ENCODE results near the gene ZNF470. TPM values are rescaled to one million over a fixed set of nuclear protein-coding genes. Genes with fewer than 3 reads are reported as not detected.

Gene ZNF470
- total and polyA plus RNA-seq, 2 donors (not counting 1 experiment from before 2014, with no cell fraction given): 1.9 to 6.9 TPM

DNA sequence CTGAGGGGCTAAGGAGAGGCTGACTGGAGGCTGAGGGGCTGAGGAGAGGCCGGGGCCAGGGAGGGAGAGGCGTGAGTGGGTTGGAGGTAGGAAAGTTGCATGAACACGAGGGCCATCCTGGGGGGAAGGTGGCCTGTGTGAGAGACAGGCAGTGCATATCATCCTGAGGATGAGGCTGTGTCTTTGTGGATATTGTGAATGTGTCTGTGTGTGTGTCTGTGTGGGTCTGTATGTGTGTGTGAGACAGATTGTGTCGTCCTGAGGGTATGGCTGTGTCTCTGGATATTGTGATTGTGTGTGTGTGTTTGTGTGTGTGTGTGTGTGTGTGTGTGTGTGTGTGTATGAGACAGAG is 28.3 kb downstream of the ZNF470 start:
- H3K79me2 ChIP-seq (ENCODE audit: control insufficient read depth, insufficient read depth, low read length): peaks cover 43% of the 10 kb centered on the region
- H2AFZ ChIP-seq (ENCODE audit: insufficient read depth, low read depth, low read length, poor library complexity, severe bottlenecking): peak overlapping the region; percentile 100
- H3K9me3 ChIP-seq (ENCODE audit: control extremely low read depth in 1 of 3, control insufficient read depth in 2 of 3, insufficient read depth in 1 of 3, low read length in 2 of 3): peaks cover 0 to 13% (median under 1%) of the 10 kb centered on the region in 3 donors
- H4K20me1 ChIP-seq (ENCODE audit: control insufficient read depth, insufficient read depth, low read length, poor library complexity, severe bottlenecking): no peaks in the 10 kb centered on the region
- intact Hi-C loops (cut with micrococcal nuclease): loop anchor here (1.0 to 10.0 kb wide), 3 partner anchors 28 to 191 kb away; partner anchors contain the start of genes ZNF470 and ZNF583
- POLR2A ChIA-PET: interaction anchor here (0.6 to 1.2 kb wide), 5 partner anchors 57 to 1019 kb away, joined by 3 to 19 read pairs (median 5); partner anchors contain the start of genes ZFP28, ZNF134 and ZNF582
- Mint-ChIP-seq H3K4me1 (peaks cover 19% of the 10 kb centered on the region), H3K27ac (peak overlapping the region; percentile 90), H3K27me3 (no peaks in the 10 kb centered on the region), H3K4me3 (peak overlapping the region; percentile 93), H3K9me3 (ENCODE audit: insufficient read depth) (peaks cover 5% of the 10 kb centered on the region)
- H3K27ac ChIP-seq (ENCODE audit: low read length in 2 of 2): peak overlapping the region in 1 of 2 donors; percentile 88
- peak overlapping the region; percentile 91 for H3K9ac ChIP-seq (ENCODE audit: low read length)
- no peaks in the 10 kb centered on the region for H3K36me3 ChIP-seq (replicated peaks in 1 of 2; ENCODE audit: control extremely low read depth in 1 of 2, control insufficient read depth in 1 of 2, extremely low read depth in 1 of 2, insufficient read depth in 2 of 2, low read length in 1 of 2)
- ATAC-seq (ENCODE audit: low read depth) (peak; percentile 8), DNase-seq (no peak)
- H3K4me2 ChIP-seq (replicated peaks; ENCODE audit: low read depth, low read length, poor library complexity, severe bottlenecking): peak overlapping the region; percentile 96
- peaks cover 11 to 20% of the 10 kb centered on the region in 2 donors for H3K4me1 ChIP-seq (ENCODE audit: control insufficient read depth in 2 of 2, insufficient read depth in 2 of 2, low read length in 2 of 2)
- TF ChIP-seq CTCF (IDR thresholded peaks at IDR 0.05): no peak
- no peak for TF ChIP-seq EZH2 (IDR thresholded peaks at IDR 0.05; ENCODE audit: borderline replicate concordance, insufficient read depth, low read depth, low read length, poor library complexity, severe bottlenecking)
- no peaks in the 10 kb centered on the region for H3K27me3 ChIP-seq (replicated peaks in 1 of 4; ENCODE audit: control extremely low read depth in 1 of 4, control insufficient read depth in 3 of 4, insufficient read depth in 4 of 4, low read length in 3 of 4)
- H3K4me3 ChIP-seq (ENCODE audit: control extremely low read depth in 1 of 5, extremely low read depth in 1 of 5, insufficient read depth in 1 of 5, low read depth in 2 of 5, low read length in 4 of 5): peak overlapping the region; percentile 22 to 88 (median 68)
- CTCF ChIA-PET: no interaction called here
- WGBS (ENCODE audit: insufficient coverage): 0% methylated on average over 4 of the region's 4 CpGs

GRCh38 chr19:56596676-56597075 is 29.4 kb downstream of the ZNF470 start:
- Histone ChIP-seq H3K27ac (ENCODE audit: low read length in 2 of 2) (no peak overlapping the region), H2AFZ (ENCODE audit: insufficient read depth, low read depth, low read length, poor library complexity, severe bottlenecking) (no peak overlapping the region), H3K4me3 (ENCODE audit: control extremely low read depth in 1 of 5, extremely low read depth in 1 of 5, insufficient read depth in 1 of 5, low read depth in 2 of 5, low read length in 4 of 5) (no peak overlapping the region), H4K20me1 (ENCODE audit: control insufficient read depth, insufficient read depth, low read length, poor library complexity, severe bottlenecking) (no peaks in the 10 kb centered on the region), H3K4me2 (replicated peaks; ENCODE audit: low read depth, low read length, poor library complexity, severe bottlenecking) (no peak overlapping the region), H3K79me2 (ENCODE audit: control insufficient read depth, insufficient read depth, low read length) (peaks cover 54% of the 10 kb centered on the region), H3K27me3 (replicated peaks in 1 of 4; ENCODE audit: control extremely low read depth in 1 of 4, control insufficient read depth in 3 of 4, insufficient read depth in 4 of 4, low read length in 3 of 4) (no peaks in the 10 kb centered on the region), H3K36me3 (replicated peaks in 1 of 2; ENCODE audit: control extremely low read depth in 1 of 2, control insufficient read depth in 1 of 2, extremely low read depth in 1 of 2, insufficient read depth in 2 of 2, low read length in 1 of 2) (peaks cover 0 to 9% of the 10 kb centered on the region in 2 experiments), H3K9me3 (ENCODE audit: control extremely low read depth in 1 of 3, control insufficient read depth in 2 of 3, insufficient read depth in 1 of 3, low read length in 2 of 3) (peaks cover 0 to 18% (median 2%) of the 10 kb centered on the region in 3 donors), H3K9ac (ENCODE audit: low read length) (no peak overlapping the region), H3K4me1 (ENCODE audit: control insufficient read depth in 2 of 2, insufficient read depth in 2 of 2, low read length in 2 of 2) (peaks cover 11 to 20% of the 10 kb centered on the region in 2 donors)
- Mint-ChIP-seq H3K4me1 (peaks cover 19% of the 10 kb centered on the region), H3K27me3 (no peaks in the 10 kb centered on the region), H3K9me3 (ENCODE audit: insufficient read depth) (peaks cover 2% of the 10 kb centered on the region), H3K4me3 (peak overlapping the region; percentile 93), H3K27ac (no peak overlapping the region)
- DNase-seq (no peak), ATAC-seq (ENCODE audit: low read depth) (no peak)
- TF ChIP-seq EZH2 (IDR thresholded peaks at IDR 0.05; ENCODE audit: borderline replicate concordance, insufficient read depth, low read depth, low read length, poor library complexity, severe bottlenecking): no peak
- TF ChIP-seq CTCF (IDR thresholded peaks at IDR 0.05): no peak
- WGBS (ENCODE audit: insufficient coverage): 67% methylated on average over 3 of the region's 4 CpGs
- intact Hi-C loops (cut with micrococcal nuclease): loop anchor here (10.0 kb wide), 1 partner anchor 52 kb away; no protein-coding TSS in a partner anchor
- ChIA-PET CTCF (no interaction called here), POLR2A (no interaction called here)
